GM04503 (cell line): Measurements from ENCODE around the gene ARHGEF40.
"Not testable (repeated sequence)": the region's sequence is repeated elsewhere in the genome, so short reads cannot be mapped to it uniquely, and the experiment has no call there.

Experiments used
- DNase-seq: peaks from one replicate; pipeline ENCODE4 v3.0.0-alpha.2; 2012; ENCODE audit warnings: low read depth

The ARHGEF40 gene

GRCh38 chr14:21039585-21040369, 30.3 kb upstream of the ARHGEF40 start:
- DNase-seq = peak; percentile 23

- DNase-seq = no peak
These were observed 29.7 kb upstream of the ARHGEF40 start for GRCh38 chr14:21040370-21040925.

DNA sequence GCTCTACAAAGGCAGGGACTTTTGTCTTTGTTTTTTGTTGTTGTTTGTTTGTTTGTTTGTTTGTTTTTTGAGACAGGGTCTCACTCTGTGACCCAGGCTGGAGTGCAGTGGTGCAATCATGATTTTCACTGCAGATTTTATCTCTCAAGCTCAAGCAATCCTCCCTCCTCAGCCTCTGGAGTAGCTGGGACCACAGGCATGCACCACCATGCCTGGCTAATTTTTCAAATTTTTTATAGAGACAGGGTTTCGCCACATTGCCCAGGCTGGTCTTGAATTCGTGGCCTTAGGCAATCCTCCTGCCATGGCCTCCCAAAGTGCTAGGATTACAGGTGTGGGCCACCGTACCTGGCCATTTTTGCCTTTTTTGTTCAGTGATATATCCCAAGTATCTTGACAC, 29.2 kb upstream of the ARHGEF40 start:
- DNase-seq = not testable (repeated sequence)

DNA sequence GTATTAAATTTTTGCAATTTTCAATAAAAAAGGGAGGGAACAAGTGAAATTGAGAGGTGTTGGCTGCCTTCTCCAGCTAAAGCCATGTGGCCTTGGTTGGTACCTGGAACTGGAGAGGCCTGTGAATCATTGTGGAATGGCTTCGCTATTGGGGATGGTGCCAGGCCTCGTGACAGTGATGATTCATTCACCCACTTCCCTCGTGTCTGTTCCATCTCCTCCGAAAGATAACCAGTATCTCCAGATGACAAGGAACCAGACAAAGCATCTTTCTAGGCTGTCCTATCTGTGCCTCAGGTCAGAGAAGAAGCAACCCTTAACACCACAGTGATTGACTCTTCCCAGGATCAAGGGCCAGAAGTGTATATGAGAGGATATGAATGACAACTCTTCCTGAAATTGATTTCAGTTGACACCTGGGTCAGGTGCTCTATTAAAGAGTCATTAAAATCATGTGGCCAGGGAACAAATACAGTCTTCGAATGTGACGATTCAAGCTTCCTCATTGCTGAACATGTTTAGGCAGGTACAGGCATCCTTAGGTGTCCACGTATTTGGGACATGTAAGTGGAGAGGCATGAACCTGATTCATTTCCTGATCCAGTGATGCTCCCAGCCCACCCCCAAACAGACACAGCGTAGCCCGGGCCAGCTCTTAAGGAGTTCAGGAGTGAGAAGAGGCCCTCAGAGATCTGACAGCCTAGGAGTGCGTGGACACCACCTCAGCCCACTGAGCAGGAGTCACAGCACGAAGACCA, 28.2 kb upstream of the ARHGEF40 start, which contains the start of gene RNASE7:
Gene RNASE7 (plus strand): TSS at position 687 of the 758 bp plus-strand sequence. CDS start 631 bp downstream, outside the sequence.
- DNase-seq = no peak

GRCh38 chr14:21042918-21043317, 27.2 kb upstream of the ARHGEF40 start:
- DNase-seq = no peak

DNA sequence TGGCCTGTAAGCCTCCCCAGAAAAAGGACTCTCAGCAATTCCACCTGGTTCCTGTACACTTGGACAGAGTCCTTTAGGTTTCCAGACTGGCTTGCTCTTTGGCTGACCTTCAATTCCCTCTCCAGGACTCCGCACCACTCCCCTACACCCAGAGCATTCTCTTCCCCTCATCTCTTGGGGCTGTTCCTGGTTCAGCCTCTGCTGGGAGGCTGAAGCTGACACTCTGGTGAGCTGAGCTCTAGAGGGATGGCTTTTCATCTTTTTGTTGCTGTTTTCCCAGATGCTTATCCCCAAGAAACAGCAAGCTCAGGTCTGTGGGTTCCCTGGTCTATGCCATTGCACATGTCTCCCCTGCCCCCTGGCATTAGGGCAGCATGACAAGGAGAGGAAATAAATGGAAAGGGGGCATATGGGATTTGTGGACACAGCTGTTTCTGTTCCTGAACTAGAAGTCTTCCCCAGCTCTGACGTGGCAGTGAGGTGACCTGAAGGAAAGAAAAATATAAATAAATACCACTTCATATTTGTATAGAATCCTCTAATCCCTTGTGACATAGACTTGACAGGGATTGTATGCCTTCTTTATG, 26.6 kb upstream of the ARHGEF40 start:
- DNase-seq = no peak

DNA sequence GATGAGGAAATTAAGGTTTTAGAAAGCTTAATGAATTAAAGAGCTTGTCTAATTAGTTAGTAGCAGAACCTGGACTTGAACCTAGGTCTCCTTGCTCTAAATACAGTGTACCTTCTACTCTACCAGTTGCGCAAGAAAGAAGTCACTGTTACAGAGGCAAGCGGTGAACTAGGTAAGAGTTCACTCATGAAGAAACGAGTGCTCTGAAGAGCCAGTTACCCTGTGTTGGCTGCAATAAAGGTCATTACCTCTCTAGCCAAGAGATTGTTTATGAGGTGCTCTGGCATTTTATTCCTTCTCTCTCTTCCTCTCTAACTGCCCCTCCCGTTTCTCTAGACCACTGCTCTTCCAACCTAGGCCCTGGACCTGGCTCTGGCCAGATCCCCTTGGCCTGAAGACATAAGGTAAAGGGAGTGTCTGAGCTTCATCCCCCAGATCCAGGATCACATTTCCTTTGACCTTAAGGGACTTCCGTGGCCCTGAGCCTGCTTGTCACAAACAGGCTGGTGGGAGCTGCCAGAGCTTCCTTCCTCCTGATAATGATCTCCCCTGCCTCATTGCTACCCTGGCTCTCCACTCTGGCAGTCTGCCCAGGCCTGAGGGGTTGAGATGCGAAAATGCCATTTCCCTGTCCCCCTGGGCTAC, 26.0 kb upstream of the ARHGEF40 start:
- DNase-seq = no peak

GRCh38 chr14:21047378-21047781, 22.7 kb upstream of the ARHGEF40 start:
- peak; percentile 88 for DNase-seq

DNA sequence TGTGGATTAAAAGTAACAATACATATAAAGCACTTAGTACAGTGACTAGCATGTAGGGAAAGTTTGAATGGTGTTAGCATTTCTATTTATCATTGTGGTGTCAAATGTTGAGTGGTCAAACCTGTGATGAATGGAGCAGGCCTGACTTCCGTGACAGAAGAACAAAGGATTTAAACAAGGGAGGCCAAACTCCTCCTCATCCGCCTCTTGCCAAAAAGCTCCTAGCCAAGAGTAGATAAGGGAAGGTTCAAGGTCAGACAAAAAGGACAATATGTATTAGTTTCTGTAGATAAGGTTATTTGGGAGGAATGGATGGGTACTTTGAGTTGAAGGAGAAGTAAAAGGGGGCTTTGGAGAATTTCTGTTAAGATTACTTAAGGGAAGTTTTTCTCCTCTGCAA, 21.5 kb upstream of the ARHGEF40 start:
- DNase-seq = no peak

DNA sequence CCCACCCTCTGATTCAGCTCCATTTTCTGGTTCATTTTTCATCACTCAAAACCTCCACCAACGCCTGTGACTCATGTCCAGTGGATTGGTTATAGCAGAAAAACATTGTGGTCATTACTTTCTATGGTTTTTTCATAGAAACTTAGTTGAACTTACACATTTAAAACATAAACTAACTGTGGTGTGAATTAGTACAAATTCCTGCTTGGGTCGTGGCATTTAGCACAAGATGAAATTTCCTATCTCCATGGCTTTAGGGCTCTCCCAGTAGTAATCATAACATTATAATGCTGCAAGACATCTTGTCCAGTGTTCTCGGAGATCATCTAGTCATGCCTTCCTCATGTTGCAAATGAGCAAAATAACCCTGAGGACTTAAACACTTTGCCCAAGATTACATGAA, 20.8 kb upstream of the ARHGEF40 start:
- no peak for DNase-seq

DNA sequence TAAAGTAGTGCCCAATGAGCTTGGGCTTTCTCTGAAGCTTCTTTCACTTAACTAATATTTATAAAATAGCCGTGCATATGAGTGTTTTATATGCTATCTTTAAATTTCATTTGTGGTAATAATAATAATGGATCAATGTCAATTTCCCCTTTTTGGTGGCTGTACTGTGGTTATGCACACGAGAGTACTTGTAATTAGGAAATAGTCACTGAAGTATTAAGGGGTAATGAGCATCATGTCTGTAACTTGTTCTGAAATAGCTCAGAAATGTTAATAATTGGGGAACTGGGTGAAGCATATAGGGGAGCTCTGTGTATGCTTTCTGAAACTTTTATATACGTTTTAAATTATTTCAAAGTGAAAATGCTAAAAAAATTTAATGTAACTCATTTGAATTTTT, 19.5 kb upstream of the ARHGEF40 start:
- DNase-seq = no peak

DNA sequence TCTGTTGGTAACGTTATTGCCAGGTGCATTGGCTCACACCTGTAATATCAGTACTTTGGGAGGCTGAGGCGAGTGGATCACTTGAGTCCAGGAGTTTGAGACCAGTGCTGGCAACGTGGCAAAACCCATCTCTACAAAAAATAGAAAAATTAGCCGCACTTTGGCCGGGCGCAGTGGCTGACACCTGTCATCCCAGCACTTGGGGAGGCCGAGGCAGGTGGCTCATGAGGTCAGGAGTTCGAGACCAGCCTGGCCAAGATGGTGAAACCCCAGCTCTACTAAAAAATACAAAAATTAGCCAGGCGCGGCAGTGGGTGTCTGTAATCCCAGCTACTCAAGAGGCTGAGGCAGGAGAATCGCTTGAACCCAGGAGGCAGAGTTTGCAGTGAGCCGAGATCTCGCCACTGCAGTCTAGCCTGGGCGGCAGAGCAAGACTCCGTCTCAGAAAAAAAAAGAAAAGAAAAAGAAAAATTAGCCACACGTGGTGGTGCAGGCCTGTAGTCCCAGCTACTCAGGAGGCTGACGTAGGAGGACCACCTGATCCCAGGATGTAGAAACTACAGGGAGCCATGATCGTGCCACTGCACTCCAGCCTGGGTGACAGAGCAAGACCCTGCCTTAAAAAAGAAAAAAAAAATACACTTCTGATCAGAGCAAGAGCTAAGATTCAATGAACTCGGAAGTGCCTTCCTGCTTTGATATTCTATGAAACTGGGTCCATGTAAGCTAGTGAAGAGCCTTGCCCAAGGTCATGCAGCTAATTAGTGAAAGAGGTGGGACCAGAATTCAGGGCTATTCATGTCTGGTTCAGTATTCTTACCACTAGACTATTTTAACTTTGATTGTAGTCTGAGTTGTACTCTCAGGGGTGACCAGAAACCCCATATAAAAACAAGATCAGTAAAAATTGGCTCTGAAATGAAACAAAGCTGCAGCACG, 16.7 kb upstream of the ARHGEF40 start:
- no peak for DNase-seq

GRCh38 chr14:21054123-21054767, 15.9 kb upstream of the ARHGEF40 start:
- no peak for DNase-seq

DNA sequence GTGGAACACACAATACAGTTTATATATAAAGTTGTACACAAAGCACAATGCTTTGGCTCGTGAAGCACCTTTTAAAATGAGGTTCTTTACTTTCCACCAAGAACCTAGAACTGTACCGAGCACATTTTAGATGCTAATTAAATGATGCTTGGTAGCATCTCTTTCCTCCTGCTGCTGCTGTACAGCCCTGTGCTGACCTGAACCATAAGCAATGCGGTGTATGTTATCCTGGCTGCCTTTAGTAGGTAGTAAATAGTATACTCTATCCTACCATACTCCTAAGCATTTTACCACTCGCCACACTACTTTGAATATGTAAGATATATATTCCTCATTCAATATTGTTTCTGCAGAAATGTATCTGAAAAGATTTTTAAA, 15.3 kb upstream of the ARHGEF40 start:
- no peak for DNase-seq

DNA sequence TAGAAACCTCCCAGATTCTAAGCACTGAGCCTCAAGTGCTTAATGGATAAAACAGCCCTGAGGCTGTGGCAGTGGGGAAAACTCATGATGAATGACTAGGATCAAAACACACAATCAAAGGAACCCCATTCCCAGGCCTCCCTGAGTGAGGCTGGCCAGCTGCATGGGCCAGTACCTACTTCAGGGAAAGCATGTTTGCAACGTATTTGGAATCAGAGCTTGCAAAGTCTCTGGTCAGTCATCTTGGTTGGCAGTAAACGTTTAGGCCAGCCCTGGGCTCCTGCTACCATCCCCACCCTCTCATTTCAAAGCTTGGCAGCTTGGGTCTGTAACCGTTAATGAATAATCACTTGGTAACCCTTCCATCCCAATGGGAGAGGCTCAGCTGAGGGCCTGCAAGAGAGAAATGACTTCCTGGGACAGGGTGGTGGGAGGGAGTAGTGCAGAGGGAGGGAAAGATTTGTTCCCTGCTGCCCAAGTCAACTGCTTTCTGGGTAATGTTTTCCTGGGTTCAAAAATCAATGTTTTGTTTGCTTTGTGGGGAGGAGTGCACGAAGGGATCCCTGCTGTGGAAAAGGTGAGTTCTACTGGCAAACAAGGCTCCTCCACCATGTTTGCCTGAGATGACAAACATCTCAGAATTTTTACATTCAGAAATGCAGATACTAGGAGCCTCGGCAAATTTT, 14.5 kb upstream of the ARHGEF40 start:
- no peak for DNase-seq

DNA sequence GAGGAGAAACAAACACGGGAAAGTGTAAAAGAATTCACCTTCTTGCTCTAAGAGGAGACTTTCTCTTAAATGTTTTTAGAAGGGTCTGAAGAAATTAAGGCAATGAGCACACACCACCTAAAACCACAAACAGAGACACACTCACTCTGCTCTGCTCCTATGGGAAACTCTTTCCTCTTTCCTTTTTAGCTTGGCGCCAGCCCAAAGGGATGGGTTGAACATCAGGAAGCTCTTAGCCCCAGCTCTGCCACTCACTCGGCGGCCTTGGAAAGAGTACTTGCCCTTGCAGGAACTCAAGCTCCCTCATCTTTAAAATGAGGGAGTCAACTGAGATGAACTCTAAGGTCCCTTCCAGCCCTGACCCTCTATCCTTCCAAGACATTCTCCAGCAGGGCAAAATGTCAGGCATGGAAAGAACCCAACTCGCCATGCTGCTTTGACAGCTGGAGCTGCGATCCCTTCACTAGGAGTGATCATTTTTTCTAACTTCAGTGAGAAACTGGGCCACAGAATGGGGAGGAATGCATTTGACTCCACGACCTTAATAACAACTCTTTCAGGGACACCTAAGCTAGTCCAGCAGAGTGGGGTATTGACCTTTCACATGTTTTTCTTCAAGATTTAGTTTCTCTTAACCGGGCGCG, 13.5 kb upstream of the ARHGEF40 start:
- no peak for DNase-seq

- no peak for DNase-seq
These were observed 12.1 kb upstream of the ARHGEF40 start, which contains the start of gene RNASE8 for GRCh38 chr14:21057803-21058675. Gene RNASE8 (plus strand): TSS chr14:21057822. CDS start chr14:21057893, 71 bp downstream.

- DNase-seq = no peak
These were observed 11.2 kb upstream of the ARHGEF40 start for GRCh38 chr14:21058903-21059302.
